ENCODE measurements around the gene FSIP1. TPM values are rescaled to one million over a fixed set of nuclear protein-coding genes. Genes with fewer than 3 reads are reported as not detected.

FSIP1 gene
- total RNA-seq, 1 experiment from 2014 or later, result 3.2 TPM

DNA sequence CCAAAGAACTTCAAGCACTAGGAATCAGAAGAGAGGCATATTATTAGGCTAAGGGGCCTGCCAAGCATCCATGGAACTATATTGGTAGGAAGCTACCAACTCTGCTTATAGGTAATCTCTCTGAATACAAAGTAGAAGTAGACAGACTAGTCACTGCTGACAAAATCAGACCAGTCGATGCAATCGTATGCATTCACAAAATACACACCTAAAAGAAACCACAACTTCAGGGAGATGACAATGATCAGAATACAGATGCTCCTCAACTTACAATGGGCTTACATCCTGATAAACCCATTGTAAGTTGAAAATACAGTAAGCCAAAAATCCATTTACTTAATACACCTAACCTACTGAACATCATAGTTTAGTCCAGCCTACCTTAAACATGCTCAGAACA is 94.7 kb downstream of the FSIP1 start:
- no peak overlapping the region for H3K27ac Mint-ChIP-seq (ENCODE audit: low read depth, unreplicated experiment)
- BruUV-seq (replicated peaks), result no TSS peak
- intact Hi-C loops (cut with micrococcal nuclease), result loop anchor here (2.0 to 10.0 kb wide), 2 partner anchors 187 to 983 kb away; no protein-coding TSS in a partner anchor
- ChIA-PET CTCF (interaction anchor here (0.6 to 6.6 kb wide), 7 partner anchors 13 to 1440 kb away, joined by 3 to 147 read pairs (median 4); no protein-coding TSS in a partner anchor), POLR2A (no interaction called here)
- H3K27me3 Mint-ChIP-seq (ENCODE audit: insufficient read depth, unreplicated experiment), result no peaks in the 10 kb centered on the region
- H3K4me1 Mint-ChIP-seq (ENCODE audit: insufficient read depth, unreplicated experiment), result no peaks in the 10 kb centered on the region
- no peaks in the 10 kb centered on the region for H3K9me3 Mint-ChIP-seq (ENCODE audit: unreplicated experiment)
- no peak overlapping the region for H3K4me3 Mint-ChIP-seq (ENCODE audit: unreplicated experiment)
- DNase-seq (ENCODE audit: unreplicated experiment), result no peak
- H3K36me3 Mint-ChIP-seq (ENCODE audit: insufficient read depth, unreplicated experiment), result no peaks in the 10 kb centered on the region
- TF ChIP-seq, protein P1, sequence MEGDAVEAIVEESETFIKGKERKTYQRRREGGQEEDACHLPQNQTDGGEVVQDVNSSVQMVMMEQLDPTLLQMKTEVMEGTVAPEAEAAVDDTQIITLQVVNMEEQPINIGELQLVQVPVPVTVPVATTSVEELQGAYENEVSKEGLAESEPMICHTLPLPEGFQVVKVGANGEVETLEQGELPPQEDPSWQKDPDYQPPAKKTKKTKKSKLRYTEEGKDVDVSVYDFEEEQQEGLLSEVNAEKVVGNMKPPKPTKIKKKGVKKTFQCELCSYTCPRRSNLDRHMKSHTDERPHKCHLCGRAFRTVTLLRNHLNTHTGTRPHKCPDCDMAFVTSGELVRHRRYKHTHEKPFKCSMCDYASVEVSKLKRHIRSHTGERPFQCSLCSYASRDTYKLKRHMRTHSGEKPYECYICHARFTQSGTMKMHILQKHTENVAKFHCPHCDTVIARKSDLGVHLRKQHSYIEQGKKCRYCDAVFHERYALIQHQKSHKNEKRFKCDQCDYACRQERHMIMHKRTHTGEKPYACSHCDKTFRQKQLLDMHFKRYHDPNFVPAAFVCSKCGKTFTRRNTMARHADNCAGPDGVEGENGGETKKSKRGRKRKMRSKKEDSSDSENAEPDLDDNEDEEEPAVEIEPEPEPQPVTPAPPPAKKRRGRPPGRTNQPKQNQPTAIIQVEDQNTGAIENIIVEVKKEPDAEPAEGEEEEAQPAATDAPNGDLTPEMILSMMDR (IDR thresholded peaks at IDR 0.05; ENCODE audit: unreplicated experiment), result no peak

DNA sequence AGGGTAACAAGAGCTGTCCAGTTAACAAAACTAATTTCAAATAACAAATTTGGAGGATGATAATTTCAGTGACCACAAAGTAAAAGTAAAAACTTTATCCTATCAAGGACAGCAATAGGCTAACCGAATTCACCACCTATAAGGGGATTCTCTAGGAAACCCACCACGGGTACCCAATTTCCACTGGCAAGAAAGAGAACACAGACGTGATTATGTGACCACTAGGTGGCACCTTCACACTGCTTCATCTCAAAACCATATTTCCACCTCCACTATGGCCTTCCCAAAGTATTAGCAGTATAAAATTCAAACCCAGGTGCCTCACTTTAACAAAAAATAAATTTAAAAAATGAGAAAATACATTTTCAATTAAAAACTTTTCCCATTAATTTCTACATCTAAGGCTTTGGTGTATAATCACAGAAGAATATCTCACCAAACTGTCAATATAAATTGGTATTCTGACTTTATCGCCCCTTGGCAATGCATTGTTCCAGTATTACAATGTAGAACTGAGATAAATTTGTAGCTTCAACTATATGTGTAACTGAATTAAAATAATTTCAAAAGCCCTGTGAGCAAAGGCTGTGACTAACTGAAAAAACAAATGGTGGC is 96.5 kb downstream of the FSIP1 start:
- Mint-ChIP-seq H3K27ac (ENCODE audit: low read depth, unreplicated experiment) (no peak overlapping the region), H3K36me3 (ENCODE audit: insufficient read depth, unreplicated experiment) (no peaks in the 10 kb centered on the region), H3K4me1 (ENCODE audit: insufficient read depth, unreplicated experiment) (no peaks in the 10 kb centered on the region), H3K4me3 (ENCODE audit: unreplicated experiment) (no peak overlapping the region), H3K27me3 (ENCODE audit: insufficient read depth, unreplicated experiment) (no peaks in the 10 kb centered on the region), H3K9me3 (ENCODE audit: unreplicated experiment) (no peaks in the 10 kb centered on the region)
- CTCF ChIA-PET, result interaction anchor here (0.6 to 6.6 kb wide), 44 partner anchors 9 to 944 kb away, joined by 3 to 147 read pairs (median 4); partner anchors contain the start of gene THBS1
- peak; percentile 62 for DNase-seq (ENCODE audit: unreplicated experiment)
- intact Hi-C loops (cut with micrococcal nuclease), result loop anchor here (1.0 to 10.0 kb wide), 4 partner anchors 71 to 981 kb away; no protein-coding TSS in a partner anchor
- BruUV-seq (replicated peaks), result no TSS peak
- TF ChIP-seq, protein P1 (IDR thresholded peaks at IDR 0.05; ENCODE audit: unreplicated experiment), result peak; percentile 67
- POLR2A ChIA-PET, result interaction anchor here (0.7 to 1.9 kb wide), 3 partner anchors 28 to 82 kb away, joined by 3 to 9 read pairs (median 3); no protein-coding TSS in a partner anchor

DNA sequence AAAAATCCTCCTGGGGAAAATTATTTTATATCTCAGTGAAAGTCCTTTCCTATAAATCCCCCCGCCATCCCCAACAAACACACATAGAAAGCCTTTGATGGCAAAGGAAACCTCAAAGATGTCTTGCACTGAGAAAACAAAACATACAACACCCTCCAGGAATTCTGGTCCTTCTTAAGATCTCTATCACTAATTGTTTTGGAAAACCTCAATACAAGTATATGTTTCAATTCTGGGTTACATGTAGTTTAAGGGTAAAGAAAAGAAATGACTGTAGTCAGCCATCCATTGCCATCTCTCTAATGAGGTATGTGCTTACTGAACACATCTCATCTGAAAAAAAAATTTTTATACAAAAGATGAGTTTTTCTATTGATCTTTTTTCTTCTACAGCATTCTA is 97.3 kb downstream of the FSIP1 start:
- intact Hi-C loops (cut with micrococcal nuclease), result loop anchor here (10.0 kb wide), 1 partner anchor 981 kb away; no protein-coding TSS in a partner anchor
- Mint-ChIP-seq H3K4me1 (ENCODE audit: insufficient read depth, unreplicated experiment) (no peaks in the 10 kb centered on the region), H3K9me3 (ENCODE audit: unreplicated experiment) (no peaks in the 10 kb centered on the region), H3K27me3 (ENCODE audit: insufficient read depth, unreplicated experiment) (no peaks in the 10 kb centered on the region), H3K36me3 (ENCODE audit: insufficient read depth, unreplicated experiment) (no peaks in the 10 kb centered on the region), H3K27ac (ENCODE audit: low read depth, unreplicated experiment) (no peak overlapping the region), H3K4me3 (ENCODE audit: unreplicated experiment) (no peak overlapping the region)
- TF ChIP-seq, protein P1 (IDR thresholded peaks at IDR 0.05; ENCODE audit: unreplicated experiment), result no peak
- ChIA-PET CTCF (interaction anchor here (0.6 to 6.6 kb wide), 26 partner anchors 13 to 912 kb away, joined by 3 to 147 read pairs (median 4); partner anchors contain the start of gene THBS1), POLR2A (interaction anchor here (0.7 to 1.9 kb wide), 2 partner anchors 71 to 83 kb away, joined by 3 to 9 read pairs; no protein-coding TSS in a partner anchor)
- BruUV-seq (replicated peaks), result no TSS peak
- DNase-seq (ENCODE audit: unreplicated experiment), result no peak

DNA sequence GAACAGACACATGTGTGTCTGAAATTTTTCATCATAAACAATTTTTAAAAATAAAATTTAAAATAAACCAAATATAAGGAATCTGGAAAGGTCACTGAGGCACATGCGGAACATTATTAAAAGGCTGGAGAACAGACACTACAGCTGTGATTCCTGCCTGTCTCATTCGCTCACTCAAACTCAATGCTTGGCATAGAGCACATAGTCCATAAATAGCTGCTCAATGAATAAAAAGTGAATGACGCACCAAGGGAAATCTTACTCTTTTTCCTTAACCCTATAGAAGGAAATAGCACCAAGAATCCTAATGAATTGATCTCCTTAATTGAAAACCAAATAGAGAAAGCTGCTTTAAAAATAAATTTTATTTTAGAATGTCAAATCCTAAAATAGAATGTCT is 98.4 kb downstream of the FSIP1 start:
- CTCF ChIA-PET, result interaction anchor here (0.6 to 6.6 kb wide), 6 partner anchors 15 to 100 kb away, joined by 3 to 147 read pairs (median 4); no protein-coding TSS in a partner anchor
- H3K36me3 Mint-ChIP-seq (ENCODE audit: insufficient read depth, unreplicated experiment), result no peaks in the 10 kb centered on the region
- intact Hi-C loops (cut with micrococcal nuclease), result loop anchor here (10.0 kb wide), 1 partner anchor 979 kb away; no protein-coding TSS in a partner anchor
- BruUV-seq (replicated peaks), result no TSS peak
- H3K27ac Mint-ChIP-seq (ENCODE audit: low read depth, unreplicated experiment), result no peak overlapping the region
- no peaks in the 10 kb centered on the region for H3K9me3 Mint-ChIP-seq (ENCODE audit: unreplicated experiment)
- POLR2A ChIA-PET, result interaction anchor here (0.7 to 1.3 kb wide), 3 partner anchors 52 to 73 kb away, joined by 3 to 8 read pairs (median 3); no protein-coding TSS in a partner anchor
- TF ChIP-seq, protein P1 (IDR thresholded peaks at IDR 0.05; ENCODE audit: unreplicated experiment), result no peak
- DNase-seq (ENCODE audit: unreplicated experiment), result no peak
- no peaks in the 10 kb centered on the region for H3K27me3 Mint-ChIP-seq (ENCODE audit: insufficient read depth, unreplicated experiment)
- H3K4me3 Mint-ChIP-seq (ENCODE audit: unreplicated experiment), result no peak overlapping the region
- H3K4me1 Mint-ChIP-seq (ENCODE audit: insufficient read depth, unreplicated experiment), result no peaks in the 10 kb centered on the region
